HCT116 (cell line): ENCODE measurements around the gene FOXD3. TPM values are rescaled to one million over a fixed set of nuclear protein-coding genes. Genes with fewer than 3 reads are reported as not detected.

Experiments used
- ATAC-seq: fragments of 200-7000 bp; cut with Tn5 transposase; 2 replicates; pipeline ENCODE4 v1.9.1; 2020; ENCODE audit warnings: mild to moderate bottlenecking, moderate library complexity
- BruUV-seq: library from RNA; stranded (reverse); fragments of 400-500 nt; replicated peaks from 2 replicates; lab custom pipeline; 2021; lab: Mats Ljungman, UMichigan
- CTCF ChIA-PET: fragments of 300-600 bp; sonication (Branson Sonifier 250); formaldehyde crosslinking; loops from one replicate; lab custom pipeline; 2021; ENCODE audit warnings: antibody characterized with exemption; lab: Charles Lee
- POLR2A ChIA-PET: fragments of 300-600, 350-600 bp; sonication (Branson Sonifier 250); formaldehyde crosslinking; loops from one replicate; lab custom pipeline; 2021; ENCODE audit warnings: antibody characterized with exemption; lab: Charles Lee
- RAD21 ChIA-PET, 2 experiments: fragments of 300-600 bp; sonication (Branson Sonifier 250); formaldehyde crosslinking; loops; one replicate each; lab custom pipeline; 2023; ENCODE audit warnings: low total read pairs in 2 of 2; ENCODE audit not compliant: uncharacterized antibody in 2 of 2, unreplicated experiment in 2 of 2, low non-redundant PET in 1 of 2; lab: Charles Lee
- DNase-seq: peaks from one replicate; pipeline ENCODE4 v3.0.0-alpha.2; 2010; ENCODE audit warnings: low read depth, low spot score
- H2AFZ ChIP-seq: fragments of 200-600 bp; shearing (Covaris generic), sonication (generic); 2 replicates; pipeline ENCODE4 v1.6.1; 2017; ENCODE audit warnings: low read depth, mixed run types, mixed read lengths, antibody characterized with exemption, low read length; ENCODE audit not compliant: poor library complexity, severe bottlenecking
- H3K27ac ChIP-seq: 2 replicates; pipeline ENCODE4 v1.5.1; 2012; ENCODE audit warnings: low read depth, low read length
- H3K27me3 ChIP-seq: fragments of 200-600 bp; sonication (generic); 2 replicates; pipeline ENCODE4 v1.6.1; 2016; ENCODE audit warnings: mixed run types, low read length, mixed read lengths; ENCODE audit not compliant: insufficient read depth
- H3K36me3 ChIP-seq, 2 experiments: fragments of 200-500 bp in 1 of 2; fragments of 200-600 bp in 1 of 2; sonication (Bioruptor generic) in 1 of 2; sonication (generic) in 1 of 2; 2 replicates each; pipeline versions ENCODE4 v1.5.1 to v1.6.1; 2014 to 2016; ENCODE audit warnings: low read length in 2 of 2, inconsistent platforms in 1 of 2, mixed read lengths in 1 of 2, mixed run types in 1 of 2; ENCODE audit not compliant: insufficient read depth in 2 of 2, control insufficient read depth in 1 of 2
- H3K4me1 ChIP-seq, 2 experiments: fragments of 200-600 bp in 1 of 2; sonication (generic) in 1 of 2; 2 replicates each; pipeline versions ENCODE4 v1.5.1 to v1.6.1; 2012 to 2017; ENCODE audit warnings: low read length in 2 of 2, inconsistent platforms in 1 of 2, mild to moderate bottlenecking in 1 of 2, mixed read lengths in 1 of 2, mixed run types in 1 of 2, moderate library complexity in 1 of 2; ENCODE audit not compliant: insufficient read depth in 2 of 2, control insufficient read depth in 1 of 2
- H3K4me2 ChIP-seq: fragments of 200-600 bp; sonication (generic); 2 replicates; pipeline ENCODE4 v1.6.1; 2017; ENCODE audit warnings: mixed run types, low read length, mixed read lengths
- H3K4me3 ChIP-seq, 2 experiments: fragments of 200-600 bp in 1 of 2; sonication (generic) in 1 of 2; replicated peaks in 1 of 2; 2 replicates each; pipeline ENCODE4 v1.5.1; 2011 to 2016; ENCODE audit warnings: low read length in 2 of 2, control low read depth in 1 of 2, low read depth in 1 of 2, mild to moderate bottlenecking in 1 of 2, mixed read lengths in 1 of 2, mixed run types in 1 of 2
- H3K79me2 ChIP-seq: fragments of 200-600 bp; sonication (generic); 2 replicates; pipeline ENCODE4 v1.6.1; 2017; ENCODE audit warnings: mild to moderate bottlenecking, mixed run types, low read length, moderate library complexity, mixed read lengths; ENCODE audit not compliant: insufficient read depth
- H3K9ac ChIP-seq: fragments of 200-600 bp; sonication (generic); 2 replicates; pipeline ENCODE4 v1.6.1; 2016; ENCODE audit warnings: low read length, mixed read lengths
- H3K9me2 ChIP-seq: fragments of 200-600 bp; sonication (generic), shearing (Covaris generic); 2 replicates; pipeline ENCODE4 v1.6.1; 2017; ENCODE audit warnings: mixed run types, mild to moderate bottlenecking, moderate library complexity; ENCODE audit not compliant: insufficient read depth
- H3K9me3 ChIP-seq, 2 experiments: fragments of 200-500 bp in 1 of 2; fragments of 200-600 bp in 1 of 2; sonication (Bioruptor generic) in 1 of 2; sonication (generic) in 1 of 2; 2 replicates each; pipeline ENCODE4 v1.6.1; 2014 to 2017; ENCODE audit warnings: low read length in 2 of 2, mixed read lengths in 2 of 2, inconsistent platforms in 1 of 2, low read depth in 1 of 2, mild to moderate bottlenecking in 1 of 2, mixed run types in 1 of 2, moderate library complexity in 1 of 2; ENCODE audit not compliant: control insufficient read depth in 1 of 2, insufficient read depth in 1 of 2
- H4K20me1 ChIP-seq: fragments of 200-600 bp; sonication (generic), shearing (Covaris generic); 2 replicates; pipeline ENCODE4 v1.6.1; 2017; ENCODE audit warnings: mixed run types, mild to moderate bottlenecking, moderate library complexity; ENCODE audit not compliant: insufficient read depth
- CBX3 ChIP-seq: IDR thresholded peaks from 2 replicates; pipeline ENCODE4 v1.6.1; 2012; ENCODE audit warnings: low read depth
- CEBPB ChIP-seq: IDR thresholded peaks from 2 replicates; pipeline ENCODE4 v1.6.1; 2012; ENCODE audit warnings: low read depth
- EGR1 ChIP-seq: IDR thresholded peaks from 2 replicates; pipeline ENCODE4 v1.6.1; 2012; ENCODE audit warnings: low read depth
- FOSL1 ChIP-seq: IDR thresholded peaks from 2 replicates; pipeline ENCODE4 v1.6.1; 2012; ENCODE audit warnings: low read depth
- POLR2A ChIP-seq: IDR thresholded peaks from 2 replicates; pipeline ENCODE4 v1.7.0; 2011; ENCODE audit warnings: borderline replicate concordance; ENCODE audit not compliant: insufficient read depth, insufficient read length; ENCODE audit errors: extremely low read depth
- POLR2AphosphoS5 ChIP-seq: IDR thresholded peaks from 2 replicates; pipeline ENCODE4 v1.6.1; 2011; ENCODE audit warnings: mild to moderate bottlenecking, low read depth, low read length, moderate library complexity
- SP1 ChIP-seq: IDR thresholded peaks from 2 replicates; pipeline ENCODE4 v1.6.1; 2012; ENCODE audit warnings: low read depth
- SRF ChIP-seq: IDR thresholded peaks from 2 replicates; pipeline ENCODE4 v1.6.1; 2012; ENCODE audit warnings: low read depth
- ZBTB33 ChIP-seq: IDR thresholded peaks from 2 replicates; pipeline ENCODE4 v1.6.1; 2011; ENCODE audit warnings: mild to moderate bottlenecking, low read length, moderate library complexity; ENCODE audit not compliant: insufficient replicate concordance; ENCODE audit errors: extremely low read depth
- ZFX ChIP-seq: fragments of 450-650 bp; IDR thresholded peaks from 2 replicates; pipeline ENCODE4 v1.6.1; 2017
- intact Hi-C: fragments of 100-400 bp; cut with micrococcal nuclease; formaldehyde crosslinking; loops from 2 replicates; pipeline ENCODE4 v1.10.0; 2022
- total RNA-seq: library from RNA; stranded (reverse); gene quantifications from one replicate; pipeline ENCODE4 v1.2.1, GENCODE V29; 2021; ENCODE audit not compliant: unreplicated experiment
- TF ChIP-seq, protein P1 (sequence below), 3 experiments: fragments of 200-600 bp in 1 of 3; sonication (generic) in 1 of 3; IDR thresholded peaks in 2 of 3; conservative IDR thresholded peaks in 1 of 3; 2 replicates each; pipeline ENCODE4 v1.5.1; 2012 to 2017; ENCODE audit warnings: low read depth in 2 of 3, low read length in 2 of 3, antibody characterized with exemption in 1 of 3, borderline replicate concordance in 1 of 3, control low read depth in 1 of 3, mild to moderate bottlenecking in 1 of 3, mixed read lengths in 1 of 3, mixed run types in 1 of 3, moderate library complexity in 1 of 3; ENCODE audit not compliant: insufficient read depth in 1 of 3

The FOXD3 gene
- total RNA-seq, 1 experiment from 2014 or later = 0.17 TPM

DNA sequence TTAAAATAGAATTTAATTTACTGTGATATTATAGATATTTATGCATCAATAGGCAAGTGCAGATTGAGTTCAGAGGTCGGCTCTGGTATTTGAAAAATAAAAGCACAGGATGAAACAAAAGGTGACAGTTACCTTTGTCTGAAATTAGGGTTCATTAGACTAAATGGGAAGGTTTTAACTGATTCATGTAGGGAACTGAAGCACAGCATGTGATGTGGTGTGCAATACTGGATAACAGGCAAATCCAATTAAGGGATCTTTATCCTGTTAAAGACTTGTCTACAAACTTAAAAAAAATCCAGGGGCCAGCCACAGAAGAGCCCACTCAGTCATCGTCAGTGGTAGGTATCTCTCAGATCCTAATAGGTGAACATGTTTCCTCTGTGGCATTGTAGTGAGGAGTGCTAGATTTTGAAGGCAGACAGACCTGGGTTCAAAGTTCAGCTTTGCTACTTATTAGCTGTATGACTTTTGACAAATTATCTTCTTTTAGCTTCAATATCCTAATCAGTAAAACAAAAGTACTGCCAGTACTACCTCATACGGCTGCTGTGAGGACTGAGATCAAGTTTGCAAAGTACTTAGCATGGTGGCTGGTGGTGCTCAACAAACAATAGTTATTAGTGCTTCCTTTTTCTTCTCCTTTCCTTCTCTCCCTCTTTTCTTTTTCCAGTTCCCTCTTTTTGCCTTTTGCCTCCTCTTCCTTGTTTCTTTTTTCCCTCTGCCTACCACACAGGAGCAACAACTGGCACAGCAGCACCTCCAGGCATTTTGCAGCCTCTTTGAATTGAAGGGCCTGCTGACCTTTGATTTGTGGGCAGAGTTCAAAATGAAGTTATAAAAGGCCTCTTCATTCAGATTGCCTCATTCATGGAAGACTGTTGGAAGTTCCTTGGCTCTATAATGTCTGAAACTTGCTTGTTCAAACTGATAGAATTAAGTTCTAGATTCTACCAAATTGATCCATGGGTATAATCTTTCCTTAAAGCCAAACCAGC is 44.9 kb upstream of the FOXD3 start:
- ChIA-PET POLR2A (no interaction called here), CTCF (no interaction called here)
- intact Hi-C loops = no loop called here

More for the DNA sequence above, 44.9 kb upstream of the FOXD3 start:
- no peaks in the 10 kb centered on the region for H3K36me3 ChIP-seq
- BruUV-seq = no TSS peak
- H3K27ac ChIP-seq = no peak overlapping the region
- H3K4me1 ChIP-seq = no peaks in the 10 kb centered on the region
- H3K4me2 ChIP-seq = no peak overlapping the region
- DNase-seq = no peak
- H2AFZ ChIP-seq = no peak overlapping the region
- H3K9ac ChIP-seq = no peak overlapping the region
- no peaks in the 10 kb centered on the region for H3K9me3 ChIP-seq
- 0 out of 2 replicates have a peak, but pooled peaks cover 4% of the 10 kb centered on the region for H4K20me1 ChIP-seq
- no peak overlapping the region for H3K4me3 ChIP-seq
- TF ChIP-seq POLR2A (no peak), ZBTB33 (no peak), SRF (no peak), SP1 (no peak), POLR2AphosphoS5 (no peak), CEBPB (no peak), ZFX (no peak), CBX3 (no peak), FOSL1 (no peak), EGR1 (no peak)
- TF ChIP-seq, protein P1, sequence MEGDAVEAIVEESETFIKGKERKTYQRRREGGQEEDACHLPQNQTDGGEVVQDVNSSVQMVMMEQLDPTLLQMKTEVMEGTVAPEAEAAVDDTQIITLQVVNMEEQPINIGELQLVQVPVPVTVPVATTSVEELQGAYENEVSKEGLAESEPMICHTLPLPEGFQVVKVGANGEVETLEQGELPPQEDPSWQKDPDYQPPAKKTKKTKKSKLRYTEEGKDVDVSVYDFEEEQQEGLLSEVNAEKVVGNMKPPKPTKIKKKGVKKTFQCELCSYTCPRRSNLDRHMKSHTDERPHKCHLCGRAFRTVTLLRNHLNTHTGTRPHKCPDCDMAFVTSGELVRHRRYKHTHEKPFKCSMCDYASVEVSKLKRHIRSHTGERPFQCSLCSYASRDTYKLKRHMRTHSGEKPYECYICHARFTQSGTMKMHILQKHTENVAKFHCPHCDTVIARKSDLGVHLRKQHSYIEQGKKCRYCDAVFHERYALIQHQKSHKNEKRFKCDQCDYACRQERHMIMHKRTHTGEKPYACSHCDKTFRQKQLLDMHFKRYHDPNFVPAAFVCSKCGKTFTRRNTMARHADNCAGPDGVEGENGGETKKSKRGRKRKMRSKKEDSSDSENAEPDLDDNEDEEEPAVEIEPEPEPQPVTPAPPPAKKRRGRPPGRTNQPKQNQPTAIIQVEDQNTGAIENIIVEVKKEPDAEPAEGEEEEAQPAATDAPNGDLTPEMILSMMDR (IDR thresholded peaks at IDR 0.05 in 2 of 3, conservative IDR thresholded peaks at IDR 0.05 in 1 of 3; ENCODE audit: borderline replicate concordance in 1 of 3, insufficient read depth in 1 of 3, low read depth in 2 of 3, low read length in 2 of 3) = no peak
- no peaks in the 10 kb centered on the region for H3K79me2 ChIP-seq
- no peak for ATAC-seq
- no peaks in the 10 kb centered on the region for H3K27me3 ChIP-seq
- H3K9me2 ChIP-seq = no peaks in the 10 kb centered on the region
- RAD21 ChIA-PET = no interaction called here
